Fibroblast of skin of right biceps (primary cell): ENCODE results near the gene LILRB1.
"Not testable (repeated sequence)": the region's sequence is repeated elsewhere in the genome, so short reads cannot be mapped to it uniquely, and the experiment has no call there.

Experiments
- DNase-seq: peaks from one replicate; pipeline ENCODE4 v3.0.0-alpha.2; 2013

Gene LILRB1

DNA sequence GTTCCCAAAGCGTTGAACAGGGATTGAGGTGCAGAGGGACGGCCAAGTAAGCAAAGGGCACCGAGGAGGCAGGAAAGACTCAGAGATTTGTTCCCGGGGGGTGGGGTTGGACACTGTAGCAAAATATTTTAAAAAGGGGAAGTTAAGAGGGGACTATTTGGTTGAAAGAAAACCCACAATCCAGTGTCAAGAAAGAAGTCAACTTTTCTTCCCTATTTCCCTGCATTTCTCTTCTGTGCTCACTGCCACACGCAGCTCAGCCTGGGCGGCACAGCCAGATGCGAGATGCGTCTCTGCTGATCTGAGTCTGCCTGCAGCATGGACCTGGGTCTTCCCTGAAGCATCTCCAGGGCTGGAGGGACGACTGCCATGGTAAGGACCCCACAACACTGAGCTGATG lies at the start of gene LILRB1:
Gene LILRB1 (plus strand): TSS at position 223 of the 400 bp plus-strand sequence. CDS start 590 bp downstream, outside the sequence.
- DNase-seq, result not testable (repeated sequence)

- DNase-seq, result no peak
These were observed 43.9 kb upstream of the LILRB1 start for GRCh38 chr19:54586397-54586796.

DNA sequence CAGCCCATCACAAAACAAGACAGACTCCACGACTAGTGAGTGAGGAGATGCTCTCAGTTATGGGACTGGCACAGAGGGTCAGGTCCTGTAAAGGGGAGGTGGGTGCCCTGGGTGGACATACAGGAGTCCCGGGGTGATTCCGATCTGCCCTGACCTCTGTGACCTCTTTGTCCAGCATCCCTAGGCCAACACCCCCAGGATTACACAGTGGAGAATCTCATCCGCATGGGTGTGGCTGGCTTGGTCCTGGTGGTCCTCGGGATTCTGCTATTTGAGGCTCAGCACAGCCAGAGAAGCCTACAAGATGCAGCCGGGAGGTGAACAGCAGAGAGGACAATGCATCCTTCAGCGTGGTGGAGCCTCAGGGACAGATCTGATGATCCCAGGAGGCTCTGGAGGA lies 43.3 kb upstream of the LILRB1 start:
- no peak for DNase-seq

- DNase-seq, result not testable (repeated sequence)
These were observed 36.8 kb upstream of the LILRB1 start, which contains the start of gene LILRA1 for GRCh38 chr19:54593445-54593844. Gene LILRA1, plus strand, starts transcription at chr19:54593632. Its CDS starts 613 bp downstream, at chr19:54594245.

DNA sequence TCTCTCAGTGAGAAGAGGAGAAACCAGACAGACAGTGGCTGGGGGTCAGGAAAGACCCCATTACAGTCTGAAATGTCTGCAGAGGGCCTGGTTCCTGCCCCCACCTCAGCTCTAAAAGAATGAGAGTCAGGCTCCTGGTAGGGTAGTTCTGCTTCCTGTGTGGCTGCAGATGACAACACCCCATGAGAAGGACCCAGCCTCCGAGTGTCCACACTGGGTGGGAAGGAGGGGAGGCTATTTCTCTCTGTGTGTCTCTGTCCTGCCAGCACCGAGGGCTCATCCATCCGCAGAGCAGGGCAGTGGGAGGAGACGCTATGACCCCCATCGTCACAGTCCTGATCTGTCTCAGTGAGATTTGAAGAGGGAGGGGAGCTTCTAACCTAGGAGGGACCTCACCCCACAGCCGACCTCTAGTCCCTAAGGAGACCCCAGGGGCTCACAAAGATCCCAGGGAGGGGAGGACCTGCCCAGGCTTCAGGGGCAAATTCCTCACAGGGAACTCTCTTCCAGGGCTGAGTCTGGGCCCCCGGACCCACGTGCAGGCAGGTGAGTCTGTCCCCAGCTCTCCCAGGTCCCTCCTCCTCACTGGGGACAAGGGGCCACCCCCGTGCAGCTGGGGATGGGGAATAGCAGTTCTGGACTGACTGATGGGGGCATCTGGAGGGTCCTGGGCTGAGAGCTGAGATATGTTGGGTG lies 36.2 kb upstream of the LILRB1 start:
- not testable (repeated sequence) for DNase-seq

DNA sequence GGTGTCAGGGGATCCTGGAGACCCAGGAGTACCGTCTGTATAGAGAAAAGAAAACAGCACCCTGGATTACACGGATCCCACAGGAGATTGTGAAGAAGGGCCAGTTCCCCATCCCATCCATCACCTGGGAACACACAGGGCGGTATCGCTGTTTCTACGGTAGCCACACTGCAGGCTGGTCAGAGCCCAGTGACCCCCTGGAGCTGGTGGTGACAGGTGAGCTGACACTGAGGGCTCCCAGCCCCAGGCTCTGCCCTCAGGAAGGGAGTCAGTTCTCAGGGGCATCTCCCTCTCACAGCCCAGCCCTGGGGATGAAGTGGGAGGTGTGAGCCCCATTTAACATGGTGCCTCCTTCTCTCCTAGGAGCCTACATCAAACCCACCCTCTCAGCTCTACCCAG lies 35.5 kb upstream of the LILRB1 start:
- no peak for DNase-seq

- DNase-seq, result not testable (repeated sequence)
These were observed 34.4 kb upstream of the LILRB1 start for GRCh38 chr19:54595680-54596436.

DNA sequence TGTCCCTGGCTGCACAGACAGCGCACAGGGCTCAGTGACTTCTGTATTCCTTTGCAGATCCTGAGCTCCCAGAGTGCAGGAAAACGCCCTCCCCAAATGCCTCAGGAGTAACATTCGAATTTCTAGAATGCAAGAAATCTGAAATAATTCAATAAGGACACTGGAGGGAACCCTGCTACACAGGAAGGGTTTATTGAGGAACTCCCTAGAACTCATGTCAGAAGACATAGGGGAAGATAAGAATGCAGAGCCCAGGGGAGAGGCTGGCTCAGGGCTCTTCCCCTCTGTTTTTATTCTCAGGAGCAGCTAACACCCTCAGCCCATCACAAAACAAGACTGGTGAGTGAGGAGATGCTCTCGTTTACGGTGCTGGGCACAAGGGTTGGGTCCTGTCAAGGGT lies 30.1 kb upstream of the LILRB1 start:
- DNase-seq, result no peak

DNA sequence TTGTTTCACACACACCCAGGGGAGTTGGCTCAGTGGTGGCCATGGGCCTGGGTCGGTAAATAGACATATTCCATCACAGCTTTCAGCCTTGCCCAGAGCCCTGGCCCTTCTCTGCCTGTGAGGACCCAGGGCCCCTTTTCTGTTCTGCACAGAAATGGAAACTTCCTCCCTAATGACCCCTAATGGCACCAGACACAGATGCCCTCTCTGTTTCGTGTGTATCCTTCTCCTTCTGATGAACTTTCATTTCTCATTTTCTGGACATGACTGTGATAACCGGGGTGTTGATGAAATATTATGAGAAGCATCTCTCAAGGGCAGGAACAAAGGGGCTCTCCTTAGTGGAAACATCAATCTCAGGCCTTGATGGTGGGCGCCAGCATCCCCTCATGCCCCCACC lies 24.1 kb upstream of the LILRB1 start:
- no peak for DNase-seq

DNA sequence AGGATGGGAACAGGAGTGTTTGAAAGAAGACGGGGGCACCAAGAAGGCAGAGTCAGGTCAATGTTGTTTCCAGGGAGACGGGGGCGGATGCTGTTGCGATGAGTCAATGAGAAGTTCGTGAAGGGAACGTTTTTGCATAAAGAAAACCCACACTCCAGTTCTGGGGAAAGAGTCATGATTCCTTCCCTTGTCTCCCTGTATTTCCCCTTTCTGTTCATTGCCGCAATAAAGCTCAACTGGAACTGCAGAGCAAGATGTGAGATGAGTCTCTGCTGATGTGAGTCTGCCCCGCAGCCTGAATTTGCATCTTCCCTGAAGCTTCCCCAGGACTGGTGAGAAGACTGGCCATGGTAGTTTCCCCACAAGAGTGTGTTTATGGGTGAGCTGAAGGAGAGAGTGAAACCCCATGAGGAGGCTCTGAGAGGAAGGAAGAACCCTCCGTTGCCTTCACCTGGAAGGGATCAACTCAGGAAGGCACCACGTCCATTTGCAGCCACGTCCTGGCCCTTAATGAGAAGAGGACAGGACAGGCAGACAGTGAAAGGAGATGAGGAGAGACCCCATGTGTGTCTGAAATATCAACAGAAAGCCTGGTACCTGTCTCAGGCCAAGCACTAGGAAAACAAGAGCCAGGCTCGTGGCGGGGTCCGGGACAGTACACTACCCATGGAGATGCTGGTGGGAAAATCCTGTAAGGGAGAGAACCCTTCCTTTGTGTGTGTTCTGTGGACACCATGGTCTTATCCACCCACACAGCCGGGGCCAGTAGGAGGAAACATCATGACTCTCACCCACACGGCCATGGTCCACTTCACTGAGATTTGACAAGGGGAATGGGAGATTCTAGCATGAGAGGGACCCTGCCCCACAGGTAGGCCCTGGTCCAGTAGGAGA lies 23.1 kb upstream of the LILRB1 start:
- no peak for DNase-seq

DNA sequence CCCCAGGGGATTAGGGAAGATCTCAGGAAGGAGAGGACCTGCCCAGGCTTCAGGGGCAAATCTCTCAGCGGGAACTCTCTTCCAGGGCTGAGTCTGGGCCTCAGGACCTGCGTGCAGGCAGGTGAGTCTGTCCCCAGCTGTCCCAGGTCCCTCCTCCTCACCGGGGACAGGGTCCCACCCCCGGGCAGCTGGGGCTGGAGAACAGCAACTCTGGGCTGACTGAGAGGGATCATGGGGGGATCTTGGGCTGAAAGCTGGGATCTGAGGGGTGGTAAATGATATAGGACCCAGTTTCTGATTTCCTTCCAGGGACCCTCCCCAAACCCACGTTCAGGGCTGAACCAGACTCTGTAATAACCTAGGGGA lies 22.5 kb upstream of the LILRB1 start:
- no peak for DNase-seq

GRCh38 chr19:54608205-54608604 lies 22.1 kb upstream of the LILRB1 start:
- DNase-seq, result no peak

DNA sequence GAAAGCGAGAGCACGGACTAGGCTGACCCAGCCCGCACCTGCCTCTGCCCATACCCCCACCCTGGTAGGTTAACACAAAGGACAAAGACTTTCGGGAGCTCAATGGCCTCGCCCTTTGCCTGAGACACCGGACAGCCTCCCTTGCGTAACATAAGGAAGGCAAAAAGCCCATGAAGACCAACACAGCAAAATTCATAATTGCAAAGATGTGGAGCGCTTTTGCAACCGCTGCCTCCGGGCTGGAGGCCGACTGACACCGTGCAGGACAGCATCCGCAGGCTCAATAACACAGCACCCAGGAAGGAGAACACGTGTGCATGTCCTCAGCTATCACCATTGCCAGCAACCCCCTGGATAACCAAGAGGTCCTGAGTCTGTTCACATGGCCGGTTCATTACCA lies 21.5 kb upstream of the LILRB1 start:
- DNase-seq, result no peak

DNA sequence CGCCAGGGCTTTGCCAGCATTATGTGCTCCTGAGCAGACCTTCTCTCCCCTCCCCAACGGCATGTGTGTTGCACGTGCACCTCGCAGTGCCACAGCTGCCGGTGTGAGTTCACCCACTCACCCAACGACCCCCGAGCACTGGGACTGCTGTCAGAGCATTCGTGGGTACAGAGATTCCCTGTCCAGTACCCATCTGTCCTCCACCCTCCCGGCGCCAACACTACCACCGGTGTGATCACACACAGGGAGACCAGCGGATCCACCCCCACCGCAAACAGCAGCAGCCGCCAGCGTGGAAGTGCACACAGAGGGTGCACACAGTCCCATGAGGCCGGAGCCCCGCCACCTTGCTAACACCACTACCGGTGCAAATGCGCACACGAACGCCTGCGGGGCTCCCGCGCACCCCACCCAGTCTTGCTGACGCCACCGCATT lies 20.9 kb upstream of the LILRB1 start:
- DNase-seq, result no peak

DNA sequence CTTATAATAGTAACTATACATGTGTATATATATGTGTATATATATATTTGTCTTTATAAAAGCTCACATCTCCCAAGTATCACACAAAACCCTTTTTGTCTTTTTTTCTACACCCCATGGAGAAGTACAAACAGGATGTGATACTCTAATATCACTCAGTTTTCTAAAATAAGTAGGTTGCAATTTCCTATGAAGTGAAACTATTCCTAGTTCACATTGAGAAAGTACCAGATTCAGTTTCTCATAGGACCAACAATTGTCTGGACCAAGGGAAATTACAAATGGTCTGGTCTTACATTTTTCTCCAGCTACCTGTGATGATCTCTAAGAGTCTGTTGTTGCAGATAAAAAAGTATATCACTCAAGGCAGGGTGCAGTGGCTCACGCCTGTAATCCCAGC lies 17.9 kb upstream of the LILRB1 start:
- DNase-seq, result no peak

GRCh38 chr19:54614726-54615125 lies 15.6 kb upstream of the LILRB1 start:
- no peak for DNase-seq

DNA sequence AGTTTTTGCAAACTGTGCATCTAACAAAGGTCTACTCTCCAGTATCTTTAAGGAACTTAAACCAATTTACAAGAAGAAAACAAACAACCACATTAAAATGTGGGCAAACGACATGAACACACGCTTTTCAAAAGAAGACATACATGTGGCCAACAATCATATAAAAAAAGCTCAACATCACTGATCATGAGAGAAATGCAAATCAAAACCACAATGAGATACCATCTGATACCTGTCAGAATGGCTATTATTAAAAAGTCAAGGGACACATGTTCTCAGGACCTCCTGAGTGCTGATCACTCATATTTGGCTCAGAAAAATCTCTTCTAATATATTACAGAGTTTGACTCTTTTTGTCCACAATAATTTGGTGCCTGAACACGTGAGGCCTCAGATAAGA lies 14.2 kb upstream of the LILRB1 start:
- no peak for DNase-seq

GRCh38 chr19:54616821-54617560 lies 13.3 kb upstream of the LILRB1 start:
- DNase-seq, result no peak

DNA sequence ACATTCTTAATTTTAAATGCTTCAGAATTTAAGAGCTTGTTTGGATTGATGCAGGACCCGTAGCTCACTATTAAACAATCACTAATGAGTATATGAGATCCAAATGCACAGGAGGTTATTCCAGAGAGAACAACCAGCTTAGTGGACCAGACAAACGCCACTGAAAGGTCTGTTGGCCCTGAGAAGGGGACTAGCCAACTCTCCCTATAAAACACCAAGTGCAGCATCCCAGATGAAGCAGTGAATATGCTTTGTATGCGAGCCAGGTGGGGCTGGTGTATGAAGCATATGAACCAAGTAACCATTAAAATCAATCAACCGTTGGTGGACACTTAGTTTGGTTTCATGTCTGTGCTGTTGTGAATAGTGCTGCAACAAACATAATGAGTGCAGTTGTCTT lies 9.8 kb upstream of the LILRB1 start:
- no peak for DNase-seq

- no peak for DNase-seq
These were observed 7.9 kb upstream of the LILRB1 start for GRCh38 chr19:54622431-54622830.

DNA sequence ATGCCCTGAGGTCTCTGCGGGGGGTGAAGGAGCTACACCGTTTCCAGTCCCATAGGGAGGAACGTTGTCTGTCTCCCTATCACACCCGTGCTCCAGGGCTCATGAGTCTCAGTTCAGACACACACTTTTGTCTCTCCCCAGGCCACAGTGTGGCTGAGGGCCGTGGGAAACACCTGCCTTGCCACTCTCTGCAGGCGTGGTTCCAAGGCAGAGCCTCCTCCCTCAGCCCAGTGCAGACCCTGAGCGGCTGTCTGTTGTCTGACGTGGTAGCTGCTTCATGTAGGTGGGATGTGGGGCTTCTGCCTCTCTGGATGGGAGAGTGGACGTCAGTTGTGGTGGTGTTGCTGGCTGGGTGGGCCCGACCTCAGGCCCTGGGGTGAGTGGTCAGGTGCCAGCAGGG lies 6.0 kb upstream of the LILRB1 start:
- DNase-seq, result not testable (repeated sequence)

GRCh38 chr19:54624934-54625730 lies 5.2 kb upstream of the LILRB1 start:
- DNase-seq, result not testable (repeated sequence)
